Lower lobe of right lung (tissue), 2 donors: ENCODE measurements around the gene NECTIN1. TPM values are rescaled to one million over a fixed set of nuclear protein-coding genes. Genes with fewer than 3 reads are reported as not detected.

Experiments used
- ATAC-seq, 2 donors: fragments of 200-7000 bp; cut with Tn5 transposase; one replicate each; pipeline ENCODE4 v1.9.1; 2020 to 2022; ENCODE audit warnings: mild to moderate bottlenecking in 2 of 2, moderate library complexity in 2 of 2
- DNase-seq: peaks from one replicate; pipeline ENCODE4 v3.0.0-alpha.2; 2020
- H3K27ac ChIP-seq: fragments of 200-600 bp; one replicate; pipeline ENCODE4 v1.8.0; 2022
- H3K27me3 ChIP-seq: fragments of 200-600 bp; one replicate; pipeline ENCODE4 v1.8.0; 2022; ENCODE audit warnings: low read depth
- H3K36me3 ChIP-seq: fragments of 200-600 bp; one replicate; pipeline ENCODE4 v1.8.0; 2022; ENCODE audit warnings: mild to moderate bottlenecking
- H3K4me1 ChIP-seq: fragments of 200-600 bp; one replicate; pipeline ENCODE4 v1.8.0; 2022
- H3K4me3 ChIP-seq: fragments of 200-600 bp; one replicate; pipeline ENCODE4 v1.8.0; 2022; ENCODE audit warnings: mild to moderate bottlenecking
- H3K9me3 ChIP-seq: fragments of 200-600 bp; one replicate; pipeline ENCODE4 v1.8.0; 2022
- CTCF ChIP-seq: fragments of 200-600 bp; IDR thresholded peaks from one replicate; pipeline ENCODE4 v1.8.0; 2022; ENCODE audit warnings: antibody characterized with exemption, mild to moderate bottlenecking
- intact Hi-C: fragments of 100-400 bp; cut with DNase I; formaldehyde crosslinking; loops from one replicate; pipeline ENCODE4 v1.11.0; 2022
- total RNA-seq: library from RNA; stranded (reverse); fragmentation: NEBNext Ultra II Directional; extraction: Animal tissue kit (Norgen Biotek cat#: 25700); gene quantifications from one replicate; pipeline ENCODE4 v1.2.1, GENCODE V29; 2021
- donor health status: DM: no; HTN: yes; CAD: no; lungs with severe emphysema.

NECTIN1 gene
- total RNA-seq, 1 donor from 2014 or later, result 9.1 TPM

- Histone ChIP-seq H3K4me1 (no peaks in the 10 kb centered on the region), H3K36me3 (no peaks in the 10 kb centered on the region), H3K9me3 (no peaks in the 10 kb centered on the region), H3K27me3 (no peaks in the 10 kb centered on the region), H3K27ac (no peak overlapping the region), H3K4me3 (no peak overlapping the region)
- intact Hi-C loops, result no loop called here
- DNase-seq (no peak), ATAC-seq (no peak)
- no peak for TF ChIP-seq CTCF
Measured at GRCh38 chr11:119717839-119718534, 11.0 kb downstream of the NECTIN1 start.

- Histone ChIP-seq H3K9me3 (no peaks in the 10 kb centered on the region), H3K4me3 (no peak overlapping the region), H3K4me1 (no peaks in the 10 kb centered on the region), H3K36me3 (no peaks in the 10 kb centered on the region), H3K27me3 (no peaks in the 10 kb centered on the region), H3K27ac (no peak overlapping the region)
- DNase-seq, result no peak
- TF ChIP-seq CTCF, result no peak
- intact Hi-C loops, result no loop called here
- no peak for ATAC-seq
Measured at GRCh38 chr11:119716582-119717498, 12.2 kb downstream of the NECTIN1 start.

- no peaks in the 10 kb centered on the region for H3K36me3 ChIP-seq
- H3K27ac ChIP-seq, result no peak overlapping the region
- DNase-seq (no peak), ATAC-seq (no peak)
- TF ChIP-seq CTCF, result no peak
- H3K27me3 ChIP-seq, result no peaks in the 10 kb centered on the region
- intact Hi-C loops, result no loop called here
- H3K4me3 ChIP-seq, result no peak overlapping the region
- H3K4me1 ChIP-seq, result no peaks in the 10 kb centered on the region
- no peaks in the 10 kb centered on the region for H3K9me3 ChIP-seq
Measured at GRCh38 chr11:119714590-119714989, 14.4 kb downstream of the NECTIN1 start.

- Histone ChIP-seq H3K9me3 (no peaks in the 10 kb centered on the region), H3K27ac (no peak overlapping the region), H3K27me3 (no peaks in the 10 kb centered on the region), H3K4me1 (no peaks in the 10 kb centered on the region), H3K36me3 (no peaks in the 10 kb centered on the region), H3K4me3 (no peak overlapping the region)
- ATAC-seq, result no peak
- intact Hi-C loops, result no loop called here
- DNase-seq, result no peak
- no peak for TF ChIP-seq CTCF
Measured at GRCh38 chr11:119714189-119714588, 14.8 kb downstream of the NECTIN1 start.

GRCh38 chr11:119713359-119714040, 15.5 kb downstream of the NECTIN1 start:
- no peaks in the 10 kb centered on the region for H3K27me3 ChIP-seq
- no peak for ATAC-seq
- H3K4me3 ChIP-seq, result no peak overlapping the region
- no peaks in the 10 kb centered on the region for H3K36me3 ChIP-seq
- H3K27ac ChIP-seq, result no peak overlapping the region
- intact Hi-C loops, result no loop called here
- DNase-seq, result no peak
- no peaks in the 10 kb centered on the region for H3K4me1 ChIP-seq
- no peak for TF ChIP-seq CTCF
- H3K9me3 ChIP-seq, result no peaks in the 10 kb centered on the region
